Urinary bladder (tissue), 4 donors: ENCODE measurements around the gene KIDINS220. TPM values are rescaled to one million over a fixed set of nuclear protein-coding genes. Genes with fewer than 3 reads are reported as not detected.
A peak's percentile ranks its signal among the peaks of the same experiment; 100 is the strongest.

Experiments
- DNase-seq: peaks from one replicate; pipeline ENCODE4 v3.0.0-alpha.2; 2015; ENCODE audit errors: extremely low spot score
- H3K27ac ChIP-seq: one replicate; pipeline ENCODE4 v1.5.1; 2013; ENCODE audit warnings: low read depth, mild to moderate bottlenecking, moderate library complexity
- H3K36me3 ChIP-seq: one replicate; pipeline ENCODE4 v1.6.1; 2013; ENCODE audit warnings: mild to moderate bottlenecking, moderate library complexity; ENCODE audit not compliant: insufficient read depth
- H3K4me1 ChIP-seq: one replicate; pipeline ENCODE4 v1.6.1; 2013; ENCODE audit warnings: mild to moderate bottlenecking, moderate library complexity; ENCODE audit not compliant: insufficient read depth
- H3K4me3 ChIP-seq: one replicate; pipeline ENCODE4 v1.5.1; 2013; ENCODE audit warnings: low read depth, low read length
- WGBS: extraction: QIAGEN DNeasy Blood & Tissue Kit; methylation state at CpG from one replicate; pipeline ENCODE4 v1.1.7; 2013; 5-methylcytosine and 5-hydroxymethylcytosine counted together
- polyA plus RNA-seq: library from polyadenylated mRNA; stranded (reverse); fragments of 200-250 nt; gene quantifications from one replicate; pipeline ENCODE4 v1.2.3, GENCODE V29; 2013
- total RNA-seq: library from RNA; depleted of rRNA; stranded (reverse); fragments of >200 nt; gene quantifications from one replicate; pipeline ENCODE4 v1.2.3, GENCODE V29; 2014
- donor health status: healthy with polysubstance abuse.
- donor health status: healthy.

The KIDINS220 gene
- total and polyA plus RNA-seq, 2 donors, result 34.5 to 157 TPM

DNA sequence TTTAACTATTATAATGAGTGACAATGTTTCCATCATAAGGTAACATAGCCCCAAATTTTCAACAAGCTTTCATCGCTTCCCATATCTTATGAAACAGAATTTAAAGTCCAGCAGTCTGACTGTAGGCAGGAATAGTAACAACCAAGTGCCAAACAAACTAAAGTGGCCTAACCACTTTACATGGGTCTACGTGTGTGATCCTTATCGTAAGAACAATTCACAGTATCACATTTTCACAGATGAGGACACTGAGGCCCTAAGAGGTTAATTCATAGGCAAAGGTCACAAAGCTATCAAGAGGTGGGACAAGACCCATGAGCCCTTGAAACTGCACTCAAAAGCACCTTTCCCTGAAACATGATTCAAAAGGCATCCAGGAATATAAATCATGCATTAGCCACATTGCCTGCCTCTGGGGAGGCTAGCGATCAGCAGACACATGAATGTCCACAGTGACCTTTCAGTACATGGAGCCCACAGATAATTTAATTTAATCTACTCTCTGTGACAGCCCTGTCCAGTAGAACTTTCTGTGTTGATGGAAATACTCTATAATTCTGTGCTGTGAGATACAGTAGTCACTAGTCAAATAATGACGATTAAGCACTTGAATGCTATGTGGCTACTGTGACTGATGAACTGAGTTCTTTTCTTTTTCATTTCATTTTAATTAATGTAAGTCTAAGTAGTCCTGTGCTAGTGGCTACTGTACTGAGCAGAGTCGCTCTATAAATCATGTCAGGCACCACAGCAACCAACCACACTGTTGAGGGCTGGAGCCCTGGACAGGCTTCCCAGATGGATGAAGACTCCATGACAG lies 30.3 kb downstream of the KIDINS220 start:
- WGBS, result 95% methylated on average over 6 of the region's 6 CpGs
- no peak for DNase-seq
- H3K27ac ChIP-seq, result no peak overlapping the region
- peaks cover 1% of the 10 kb centered on the region for H3K36me3 ChIP-seq
- no peak overlapping the region for H3K4me3 ChIP-seq
- H3K4me1 ChIP-seq, result no peaks in the 10 kb centered on the region

- WGBS, result 50% methylated on average over 6 of the region's 6 CpGs
- Histone ChIP-seq H3K4me3 (no peak overlapping the region), H3K36me3 (peaks cover 1% of the 10 kb centered on the region), H3K4me1 (no peaks in the 10 kb centered on the region), H3K27ac (no peak overlapping the region)
- no peak for DNase-seq
Observed at GRCh38 chr2:8805278-8806210, 31.9 kb downstream of the KIDINS220 start.

DNA sequence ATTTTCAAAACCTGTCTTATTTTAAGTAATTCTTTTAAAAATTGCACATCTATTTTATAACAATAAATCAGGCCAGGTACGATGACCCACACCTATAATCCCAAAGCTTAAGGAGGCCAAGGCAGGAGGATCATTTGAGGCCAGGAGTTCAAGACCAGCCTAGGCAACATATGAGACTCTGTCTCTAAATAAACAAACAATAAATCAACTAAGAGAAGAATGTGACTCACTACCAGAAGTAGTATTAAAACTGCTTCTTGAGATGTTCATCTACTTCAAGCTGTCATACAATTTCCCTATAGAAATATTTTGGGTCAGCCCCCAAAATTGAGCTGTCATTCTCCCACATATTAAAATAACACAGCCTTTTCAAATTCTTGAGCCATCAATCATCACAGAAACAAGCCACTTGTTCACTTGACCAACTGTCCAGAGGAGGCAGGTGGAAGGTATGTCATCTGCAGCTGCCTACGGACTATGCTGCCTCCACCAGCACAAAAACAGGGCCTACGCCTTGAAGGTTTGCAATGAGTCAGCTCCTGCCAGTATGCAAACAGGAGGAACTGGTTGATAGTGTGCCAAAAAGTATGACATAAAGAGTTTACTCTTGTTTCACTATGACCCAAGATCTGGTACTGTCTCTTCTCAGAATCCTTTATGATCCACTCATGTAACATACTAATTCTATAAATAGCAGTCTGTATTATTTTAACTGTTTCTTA lies 33.6 kb downstream of the KIDINS220 start:
- WGBS, result 73% methylated on average over 3 of the region's 3 CpGs
- peak; percentile 41 for DNase-seq
- peaks cover 1% of the 10 kb centered on the region for H3K36me3 ChIP-seq

DNA sequence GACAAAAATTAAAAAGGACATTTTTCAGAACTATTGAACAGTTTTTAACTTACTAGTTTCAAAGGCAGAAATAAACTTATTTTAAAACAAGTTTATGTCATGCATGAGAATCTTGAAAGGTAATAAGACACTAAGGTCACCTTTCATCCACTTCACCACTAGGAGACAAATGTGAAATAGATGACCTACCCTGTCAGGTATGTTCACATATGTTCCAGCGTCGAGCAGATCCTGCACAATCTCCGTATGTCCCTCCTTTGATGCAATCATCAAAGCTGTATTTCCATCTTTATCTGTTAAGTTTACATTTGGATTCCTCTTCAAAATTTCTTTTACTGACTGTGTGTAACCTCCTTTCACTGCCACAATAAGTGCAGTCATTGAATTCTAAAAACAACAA lies 34.7 kb downstream of the KIDINS220 start:
- no peak overlapping the region for H3K4me3 ChIP-seq
- H3K36me3 ChIP-seq, result no peaks in the 10 kb centered on the region
- no peak overlapping the region for H3K27ac ChIP-seq
- 59% methylated on average over 3 of the region's 3 CpGs for WGBS
- no peaks in the 10 kb centered on the region for H3K4me1 ChIP-seq
- DNase-seq, result no peak

More for the DNA sequence above, 33.6 kb downstream of the KIDINS220 start:
- Histone ChIP-seq H3K27ac (no peak overlapping the region), H3K4me3 (no peak overlapping the region), H3K4me1 (no peaks in the 10 kb centered on the region)

- Histone ChIP-seq H3K27ac (no peak overlapping the region), H3K4me1 (no peaks in the 10 kb centered on the region), H3K36me3 (peaks cover 10% of the 10 kb centered on the region), H3K4me3 (no peak overlapping the region)
- WGBS, result 92% methylated on average over 4 of the region's 4 CpGs
- DNase-seq, result no peak
Observed at GRCh38 chr2:8800821-8801220, 36.6 kb downstream of the KIDINS220 start.

DNA sequence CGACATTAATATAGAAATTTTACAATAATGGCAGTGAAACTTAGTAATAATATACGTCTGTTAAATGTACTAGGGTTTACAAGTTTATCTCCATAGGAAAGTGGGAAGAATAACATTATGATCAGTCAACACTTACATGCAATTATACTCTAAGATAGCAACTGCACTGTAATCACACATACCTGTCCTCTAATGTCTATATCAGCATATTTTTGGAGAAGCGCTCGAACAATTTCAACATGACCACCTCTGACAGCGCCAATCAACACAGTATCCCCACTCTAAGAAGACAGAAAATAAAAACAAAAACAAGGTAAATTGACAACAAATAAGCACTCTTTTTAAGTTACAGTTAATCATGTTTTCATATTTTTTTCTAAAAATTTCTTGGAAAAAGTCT lies 37.2 kb downstream of the KIDINS220 start:
- peaks cover 10% of the 10 kb centered on the region for H3K36me3 ChIP-seq
- H3K4me1 ChIP-seq, result no peaks in the 10 kb centered on the region
- no peak overlapping the region for H3K27ac ChIP-seq
- DNase-seq, result no peak
- no peak overlapping the region for H3K4me3 ChIP-seq
- WGBS, result 98% methylated on average over 5 of the region's 5 CpGs

GRCh38 chr2:8799004-8799403 lies 38.4 kb downstream of the KIDINS220 start:
- Histone ChIP-seq H3K27ac (no peak overlapping the region), H3K4me1 (no peaks in the 10 kb centered on the region), H3K4me3 (no peak overlapping the region), H3K36me3 (peaks cover 11% of the 10 kb centered on the region)
- no peak for DNase-seq
- 97% methylated on average over 2 of the region's 2 CpGs for WGBS

- DNase-seq, result no peak
- Histone ChIP-seq H3K27ac (no peak overlapping the region), H3K4me3 (no peak overlapping the region), H3K4me1 (no peaks in the 10 kb centered on the region), H3K36me3 (peaks cover 14% of the 10 kb centered on the region)
- WGBS, result 82% methylated on average over 2 of the region's 2 CpGs
Observed at GRCh38 chr2:8798393-8798792, 39.0 kb downstream of the KIDINS220 start.

DNA sequence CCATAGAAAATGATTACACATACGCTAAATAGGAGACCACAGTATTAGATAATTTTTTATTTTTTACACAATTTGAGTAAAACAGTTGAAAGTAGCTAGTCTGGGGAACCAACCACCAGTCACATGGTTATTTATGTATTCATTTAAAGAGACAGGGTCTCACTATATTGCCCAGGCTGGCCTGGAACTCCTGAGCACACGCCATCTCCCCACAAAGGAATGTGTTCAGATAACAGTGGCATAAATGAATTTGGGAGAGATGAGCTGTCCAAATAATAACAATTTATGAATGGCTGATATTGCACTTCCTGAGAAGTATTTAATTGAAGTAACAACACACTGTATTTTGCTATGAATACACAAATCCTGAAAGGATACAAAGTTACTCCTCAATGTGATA lies 39.7 kb downstream of the KIDINS220 start:
- DNase-seq, result no peak
- Histone ChIP-seq H3K4me3 (no peak overlapping the region), H3K4me1 (no peaks in the 10 kb centered on the region), H3K36me3 (peaks cover 18% of the 10 kb centered on the region), H3K27ac (no peak overlapping the region)
- WGBS, result 92% methylated on average over 2 of the region's 2 CpGs

DNA sequence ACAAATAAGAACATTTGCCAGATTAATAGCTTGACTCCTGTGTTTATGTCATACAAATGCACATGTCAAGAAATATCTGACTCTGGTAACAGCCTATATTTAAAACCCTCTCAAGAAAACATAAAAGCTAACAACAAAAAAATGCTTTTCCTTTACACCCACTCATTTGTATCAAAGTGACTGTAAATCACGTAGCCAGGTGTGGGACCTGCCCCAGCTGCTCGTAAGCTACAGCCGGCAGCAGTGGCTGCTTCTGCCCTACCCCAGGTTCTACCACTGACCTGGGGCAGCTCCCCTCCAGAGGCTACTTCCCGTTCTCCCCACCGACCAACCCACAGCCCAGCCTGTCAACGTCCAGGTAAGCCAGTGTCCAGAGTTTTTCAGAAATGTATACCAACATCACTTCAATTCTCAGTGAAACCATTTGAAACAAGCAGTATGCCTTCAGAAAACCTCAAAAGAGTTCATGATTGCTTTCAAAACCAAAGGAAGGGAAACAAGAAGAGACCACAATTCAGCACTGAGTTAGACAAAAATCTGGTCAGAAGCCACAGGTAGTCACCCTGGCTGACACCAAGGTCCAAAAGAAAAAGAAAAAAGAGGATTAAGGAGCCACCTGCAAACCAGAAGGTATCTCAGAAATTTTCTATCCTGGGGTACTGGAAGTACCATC lies 40.4 kb downstream of the KIDINS220 start:
- WGBS, result 84% methylated on average over 6 of the region's 6 CpGs
- H3K4me1 ChIP-seq, result no peaks in the 10 kb centered on the region
- peaks cover 18% of the 10 kb centered on the region for H3K36me3 ChIP-seq
- no peak overlapping the region for H3K4me3 ChIP-seq
- no peak for DNase-seq
- H3K27ac ChIP-seq, result no peak overlapping the region

- H3K4me3 ChIP-seq, result no peak overlapping the region
- DNase-seq, result no peak
- H3K27ac ChIP-seq, result no peak overlapping the region
- no peaks in the 10 kb centered on the region for H3K4me1 ChIP-seq
- H3K36me3 ChIP-seq, result peaks cover 18% of the 10 kb centered on the region
- 81% methylated on average over 9 of the region's 9 CpGs for WGBS
Observed at GRCh38 chr2:8796315-8796848, 41.0 kb downstream of the KIDINS220 start.

- Histone ChIP-seq H3K36me3 (peaks cover 18% of the 10 kb centered on the region), H3K27ac (peak overlapping the region; percentile 23), H3K4me3 (no peak overlapping the region), H3K4me1 (no peaks in the 10 kb centered on the region)
- DNase-seq, result no peak
- 87% methylated on average over 8 of the region's 8 CpGs for WGBS
Observed at GRCh38 chr2:8794923-8795825, 42.2 kb downstream of the KIDINS220 start.
